Nephron (organoid): ENCODE results near the gene TRIM66.

Source experiments
- H3K27ac Mint-ChIP-seq, 3 experiments: 2 replicates each; pipeline ENCODE4 v1.8.0; 2020; ENCODE audit warnings: mixed read lengths in 3 of 3, mild to moderate bottlenecking in 2 of 3, moderate library complexity in 1 of 3
- H3K27me3 Mint-ChIP-seq: 2 replicates; pipeline ENCODE4 v1.8.0; 2021; ENCODE audit warnings: low read depth, mild to moderate bottlenecking, moderate library complexity, mixed read lengths
- H3K36me3 Mint-ChIP-seq: 2 replicates; pipeline ENCODE4 v1.8.0; 2020; ENCODE audit warnings: low read depth, mixed read lengths
- H3K4me1 Mint-ChIP-seq: 2 replicates; pipeline ENCODE4 v1.8.0; 2020; ENCODE audit warnings: mixed read lengths
- H3K4me3 Mint-ChIP-seq, 3 experiments: 2 replicates each; pipeline ENCODE4 v1.8.0; 2020; ENCODE audit warnings: mild to moderate bottlenecking in 3 of 3, mixed read lengths in 3 of 3, moderate library complexity in 2 of 3
- H3K9me3 Mint-ChIP-seq: 2 replicates; pipeline ENCODE4 v1.8.0; 2020; ENCODE audit warnings: mixed read lengths
- TF ChIP-seq, protein P1 (sequence below), 3 experiments: fragments of 200-600 bp; sonication (generic); IDR thresholded peaks; one replicate each; pipeline ENCODE4 v1.5.0; 2021; ENCODE audit warnings: antibody characterized with exemption in 3 of 3; ENCODE audit not compliant: unreplicated experiment in 3 of 3

Gene TRIM66

DNA sequence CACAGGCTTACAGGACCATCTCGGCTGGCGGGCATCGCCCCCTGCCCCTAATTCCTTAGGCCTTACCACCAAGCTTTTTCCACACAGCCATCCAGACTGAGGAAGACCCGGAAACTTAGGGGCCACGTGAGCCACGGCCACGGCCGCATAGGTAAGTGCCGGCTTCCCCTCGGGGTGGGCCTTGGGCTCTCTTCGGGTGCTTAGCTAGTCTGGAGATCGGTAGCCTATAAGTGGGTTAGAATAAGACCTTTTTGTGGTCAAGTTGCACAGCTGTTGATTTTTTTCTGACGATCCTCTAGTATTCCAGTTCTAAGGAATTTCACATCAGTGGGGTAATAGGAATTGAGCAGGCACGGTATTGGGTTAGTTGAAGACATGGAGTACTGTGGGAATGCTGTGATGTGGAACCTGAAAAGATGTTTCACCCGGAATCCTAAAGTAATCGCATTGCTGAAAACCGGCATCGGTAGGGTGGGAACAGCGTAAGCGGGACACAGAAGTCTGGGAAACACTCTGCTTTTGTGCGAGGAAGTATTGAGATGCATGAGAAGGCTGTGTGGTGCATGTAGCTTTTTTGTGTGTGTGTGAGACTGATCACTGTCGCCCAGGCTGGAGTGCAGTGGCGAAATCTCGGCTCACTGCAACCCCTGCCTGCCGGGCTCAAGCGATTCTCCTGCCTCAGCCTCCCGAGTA, 796 bp upstream of the TRIM66 start:
- TF ChIP-seq, protein P1, sequence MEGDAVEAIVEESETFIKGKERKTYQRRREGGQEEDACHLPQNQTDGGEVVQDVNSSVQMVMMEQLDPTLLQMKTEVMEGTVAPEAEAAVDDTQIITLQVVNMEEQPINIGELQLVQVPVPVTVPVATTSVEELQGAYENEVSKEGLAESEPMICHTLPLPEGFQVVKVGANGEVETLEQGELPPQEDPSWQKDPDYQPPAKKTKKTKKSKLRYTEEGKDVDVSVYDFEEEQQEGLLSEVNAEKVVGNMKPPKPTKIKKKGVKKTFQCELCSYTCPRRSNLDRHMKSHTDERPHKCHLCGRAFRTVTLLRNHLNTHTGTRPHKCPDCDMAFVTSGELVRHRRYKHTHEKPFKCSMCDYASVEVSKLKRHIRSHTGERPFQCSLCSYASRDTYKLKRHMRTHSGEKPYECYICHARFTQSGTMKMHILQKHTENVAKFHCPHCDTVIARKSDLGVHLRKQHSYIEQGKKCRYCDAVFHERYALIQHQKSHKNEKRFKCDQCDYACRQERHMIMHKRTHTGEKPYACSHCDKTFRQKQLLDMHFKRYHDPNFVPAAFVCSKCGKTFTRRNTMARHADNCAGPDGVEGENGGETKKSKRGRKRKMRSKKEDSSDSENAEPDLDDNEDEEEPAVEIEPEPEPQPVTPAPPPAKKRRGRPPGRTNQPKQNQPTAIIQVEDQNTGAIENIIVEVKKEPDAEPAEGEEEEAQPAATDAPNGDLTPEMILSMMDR (IDR thresholded peaks at IDR 0.05; ENCODE audit: unreplicated experiment in 3 of 3), result no peak
- Mint-ChIP-seq H3K27ac (peak overlapping the region; percentile 72 to 99 (median 99)), H3K4me3 (peak overlapping the region; percentile 87 to 98 (median 92)), H3K4me1 (peaks cover 45% of the 10 kb centered on the region), H3K27me3 (no peaks in the 10 kb centered on the region), H3K36me3 (peaks cover 43% of the 10 kb centered on the region), H3K9me3 (no peaks in the 10 kb centered on the region)

DNA sequence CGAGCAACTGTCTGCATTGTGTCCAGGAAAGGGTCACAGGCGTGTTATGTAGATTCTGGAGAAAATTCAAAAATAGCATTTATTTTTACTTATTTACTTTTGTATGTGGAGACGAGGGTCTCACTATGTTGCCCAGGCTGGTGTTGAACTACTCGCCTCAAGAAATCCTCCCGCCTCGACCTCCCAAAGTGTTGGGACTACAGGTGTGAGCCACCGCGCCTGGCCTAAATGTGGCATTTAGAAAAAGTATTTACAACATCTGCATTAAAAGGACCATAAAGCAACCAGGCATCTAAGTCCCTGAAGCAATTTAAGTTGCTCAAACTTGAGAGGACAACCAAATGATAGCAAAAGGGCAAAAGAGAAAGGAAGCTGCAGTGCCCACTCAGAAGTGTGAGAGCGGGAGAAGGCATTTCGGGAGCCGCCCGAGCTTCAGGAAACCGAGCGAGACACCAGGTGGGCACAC, 595 bp downstream of the TRIM66 start:
- TF ChIP-seq, protein P1 (IDR thresholded peaks at IDR 0.05; ENCODE audit: unreplicated experiment in 3 of 3), result no peak
- Mint-ChIP-seq H3K4me3 (peak overlapping the region; percentile 87 to 98 (median 92)), H3K36me3 (peaks cover 37% of the 10 kb centered on the region), H3K9me3 (no peaks in the 10 kb centered on the region), H3K27ac (peak overlapping the region; percentile 72 to 99 (median 99)), H3K4me1 (peaks cover 38% of the 10 kb centered on the region), H3K27me3 (no peaks in the 10 kb centered on the region)

DNA sequence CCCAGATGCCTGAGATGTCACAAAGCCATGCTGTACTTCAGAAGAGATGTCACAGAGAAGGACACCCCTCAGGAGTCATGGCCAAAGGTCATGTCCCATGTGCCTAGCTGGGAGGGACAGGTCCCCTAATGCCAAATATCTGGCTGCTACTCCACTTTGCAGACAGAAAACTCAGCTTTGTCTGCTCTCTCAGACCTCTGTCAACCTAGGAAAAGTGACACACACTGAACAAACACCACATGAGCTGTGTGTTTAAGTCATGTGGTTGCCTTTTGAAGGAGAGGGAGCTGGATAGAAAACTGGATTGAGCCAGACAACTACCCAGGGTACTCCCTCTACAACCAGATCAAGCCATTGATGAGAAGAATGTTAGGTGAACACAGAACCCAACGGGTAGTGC, 3.5 kb downstream of the TRIM66 start:
- no peaks in the 10 kb centered on the region for H3K9me3 Mint-ChIP-seq
- peaks cover 23% of the 10 kb centered on the region for H3K4me1 Mint-ChIP-seq
- no peak overlapping the region for H3K27ac Mint-ChIP-seq
- H3K4me3 Mint-ChIP-seq, result peak overlapping the region in 1 of 3 experiments; percentile 85
- no peaks in the 10 kb centered on the region for H3K27me3 Mint-ChIP-seq
- H3K36me3 Mint-ChIP-seq, result peaks cover 10% of the 10 kb centered on the region
- TF ChIP-seq, protein P1 (IDR thresholded peaks at IDR 0.05; ENCODE audit: unreplicated experiment in 3 of 3), result no peak

DNA sequence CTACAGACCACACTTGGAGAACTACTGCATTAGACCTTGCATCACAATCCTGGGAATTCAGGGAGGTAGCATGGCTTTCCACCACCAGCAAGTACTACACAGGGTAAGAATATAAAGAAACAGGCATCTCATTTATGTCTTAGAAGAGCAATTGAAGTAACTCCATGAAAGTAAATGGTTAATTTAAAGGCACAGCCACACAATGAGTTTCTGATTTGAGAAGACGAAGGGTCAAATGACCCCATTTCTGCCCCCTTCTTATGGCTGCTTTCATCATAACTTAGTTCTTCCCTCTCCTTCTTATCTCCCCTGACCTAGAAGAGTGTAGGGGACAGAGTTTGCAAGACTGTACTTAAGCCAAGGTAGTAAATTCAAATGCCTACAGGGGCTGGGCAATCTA, 6.0 kb downstream of the TRIM66 start:
- Mint-ChIP-seq H3K4me3 (no peak overlapping the region), H3K4me1 (peaks cover 17% of the 10 kb centered on the region), H3K27ac (no peak overlapping the region), H3K27me3 (no peaks in the 10 kb centered on the region), H3K36me3 (peaks cover 3% of the 10 kb centered on the region), H3K9me3 (no peaks in the 10 kb centered on the region)
- TF ChIP-seq, protein P1 (IDR thresholded peaks at IDR 0.05; ENCODE audit: unreplicated experiment in 3 of 3), result no peak

DNA sequence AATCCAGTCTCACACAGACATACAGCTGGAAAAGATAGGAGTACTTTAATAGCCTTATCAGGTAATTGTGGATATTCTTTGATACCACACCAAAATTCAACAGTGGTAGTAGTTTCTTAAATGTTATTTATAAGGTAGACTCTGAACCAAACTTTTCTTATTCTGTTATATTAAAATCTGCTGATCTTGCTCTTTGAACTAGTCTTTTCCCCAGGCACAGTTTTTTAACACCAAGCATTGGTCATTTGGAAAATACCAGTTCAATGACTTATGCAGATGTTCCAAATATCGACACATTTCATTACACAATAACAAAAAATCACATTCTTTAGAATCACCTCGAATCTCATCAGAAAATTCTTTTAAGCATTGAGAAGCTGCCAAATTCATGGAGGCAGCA, 7.6 kb downstream of the TRIM66 start:
- Mint-ChIP-seq H3K4me1 (peaks cover 17% of the 10 kb centered on the region), H3K4me3 (no peak overlapping the region), H3K27ac (no peak overlapping the region), H3K27me3 (no peaks in the 10 kb centered on the region), H3K36me3 (no peaks in the 10 kb centered on the region), H3K9me3 (no peaks in the 10 kb centered on the region)
- TF ChIP-seq, protein P1 (IDR thresholded peaks at IDR 0.05; ENCODE audit: unreplicated experiment in 3 of 3), result no peak

DNA sequence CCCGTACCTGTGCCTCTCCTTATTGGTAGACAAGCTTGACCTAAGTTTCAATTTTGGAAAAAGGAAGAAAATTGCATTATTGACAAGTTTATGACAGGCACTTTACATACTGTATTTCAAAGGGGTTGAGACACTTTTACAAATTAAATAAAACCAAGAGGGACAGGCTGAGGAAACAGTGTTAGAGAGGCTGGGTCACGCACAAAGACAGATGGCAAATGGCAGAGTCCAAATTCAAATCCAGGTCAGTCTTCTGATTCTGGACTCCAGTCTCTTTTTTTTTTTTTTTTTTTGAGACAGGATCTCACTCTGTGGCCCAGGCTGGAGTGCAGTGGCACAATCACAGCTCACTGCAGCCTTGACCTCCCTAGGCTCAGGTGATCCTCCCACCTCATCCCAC, 10.1 kb downstream of the TRIM66 start:
- Mint-ChIP-seq H3K4me3 (no peak overlapping the region), H3K27me3 (no peaks in the 10 kb centered on the region), H3K4me1 (peaks cover 17% of the 10 kb centered on the region), H3K36me3 (peaks cover 6% of the 10 kb centered on the region), H3K27ac (peak overlapping the region; percentile 95 to 98 (median 96)), H3K9me3 (no peaks in the 10 kb centered on the region)
- TF ChIP-seq, protein P1 (IDR thresholded peaks at IDR 0.05; ENCODE audit: unreplicated experiment in 3 of 3), result no peak
